NT2/D1 (cell line): ENCODE results near the gene OR51T1.

ENCODE experiments used
- YY1 ChIP-seq: IDR thresholded peaks from 2 replicates; pipeline ENCODE4 v1.6.1; 2011; ENCODE audit not compliant: insufficient read length, insufficient read depth
- ZNF274 ChIP-seq: IDR thresholded peaks from 2 replicates; pipeline ENCODE4 v1.6.1; 2011; ENCODE audit warnings: mild to moderate bottlenecking, low read depth, low read length

- TF ChIP-seq YY1 (no peak), ZNF274 (no peak)
These were observed 30.7 kb upstream of the OR51T1 start for GRCh38 chr11:4851033-4851432.
